Left ventricle myocardium superior (tissue), 1 donor: ENCODE results near the gene KIRREL3. TPM values are rescaled to one million over a fixed set of nuclear protein-coding genes. Genes with fewer than 3 reads are reported as not detected.

Experiments used
- ATAC-seq: fragments of 200-7000 bp; cut with Tn5 transposase; one replicate; pipeline ENCODE4 v1.9.1; 2020; ENCODE audit warnings: mild to moderate bottlenecking, moderate library complexity
- DNase-seq: peaks from one replicate; pipeline ENCODE4 v3.0.0-alpha.2; 2020
- intact Hi-C: fragments of 100-400 bp; cut with micrococcal nuclease; formaldehyde crosslinking; loops from one replicate; pipeline ENCODE4 v1.11.0; 2022
- total RNA-seq: library from RNA; stranded (reverse); fragmentation: NEBNext Ultra II Directional; extraction: Animal tissue kit (Norgen Biotek cat#: 25700); gene quantifications from one replicate; pipeline ENCODE4 v1.2.1, GENCODE V29; 2021
- donor health status: DM: no; HTN: yes; CAD: no; lungs with severe emphysema.

Gene KIRREL3
- total RNA-seq, 1 donor from 2014 or later: 0.35 TPM

DNA sequence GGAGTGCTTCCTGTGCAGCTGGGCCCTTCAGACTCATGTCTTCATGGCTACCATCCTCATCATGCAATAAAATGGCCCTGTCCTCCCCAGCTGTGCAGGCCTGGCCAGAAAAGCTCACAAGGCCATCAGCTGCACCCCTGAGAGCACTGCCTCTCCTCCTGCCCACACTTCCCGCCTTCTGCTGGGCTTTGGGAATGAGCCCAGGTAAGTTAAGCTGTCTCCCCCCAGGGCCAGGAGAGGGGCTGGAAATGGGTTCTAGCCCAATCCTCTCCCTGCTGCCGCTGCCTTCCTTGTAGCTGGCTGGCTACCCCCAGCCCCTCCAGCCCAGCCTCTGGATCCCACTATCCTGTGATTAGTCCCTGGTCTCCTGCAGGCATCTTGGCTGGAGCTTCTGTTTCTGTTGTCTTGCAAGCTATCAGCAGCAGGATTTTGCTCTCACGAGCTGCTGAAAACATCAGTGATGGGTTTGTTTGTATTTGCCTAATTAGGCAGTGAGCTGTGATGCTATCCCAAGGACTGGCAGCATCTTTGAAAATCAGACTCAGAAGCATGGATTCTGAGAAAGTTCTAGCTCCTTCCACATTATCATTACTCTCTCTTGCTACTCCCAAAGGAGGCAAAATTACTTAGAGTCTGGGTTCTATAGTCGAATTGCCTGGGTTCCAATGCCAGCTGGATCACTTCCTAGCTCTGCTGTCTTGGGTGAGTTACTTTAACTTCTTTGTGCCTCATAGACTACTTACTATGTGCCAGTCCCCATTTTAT is 476.9 kb downstream of the KIRREL3 start:
- no peak for ATAC-seq
- intact Hi-C loops: no loop called here
- DNase-seq: no peak

DNA sequence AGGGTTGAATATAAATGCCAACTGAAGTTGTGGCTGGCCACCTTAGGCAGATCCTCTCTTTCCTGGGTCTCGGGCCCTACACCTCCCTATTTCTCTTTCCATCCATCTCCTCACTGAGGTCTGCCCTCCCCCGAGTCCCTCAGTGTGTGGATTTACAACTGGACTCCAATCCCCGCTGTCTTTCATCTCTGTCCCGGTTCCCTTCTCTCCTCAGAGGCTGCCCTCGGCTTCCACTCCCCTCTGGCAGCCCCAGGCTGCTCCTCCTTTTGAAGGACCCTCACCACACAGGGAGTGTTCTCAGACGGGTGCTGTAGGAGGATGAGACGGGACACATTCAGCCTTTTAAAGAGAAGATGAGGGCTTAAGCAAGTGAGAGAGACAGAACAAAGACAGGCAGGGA is 478.0 kb downstream of the KIRREL3 start:
- DNase-seq: no peak
- ATAC-seq: no peak
- intact Hi-C loops: no loop called here

DNA sequence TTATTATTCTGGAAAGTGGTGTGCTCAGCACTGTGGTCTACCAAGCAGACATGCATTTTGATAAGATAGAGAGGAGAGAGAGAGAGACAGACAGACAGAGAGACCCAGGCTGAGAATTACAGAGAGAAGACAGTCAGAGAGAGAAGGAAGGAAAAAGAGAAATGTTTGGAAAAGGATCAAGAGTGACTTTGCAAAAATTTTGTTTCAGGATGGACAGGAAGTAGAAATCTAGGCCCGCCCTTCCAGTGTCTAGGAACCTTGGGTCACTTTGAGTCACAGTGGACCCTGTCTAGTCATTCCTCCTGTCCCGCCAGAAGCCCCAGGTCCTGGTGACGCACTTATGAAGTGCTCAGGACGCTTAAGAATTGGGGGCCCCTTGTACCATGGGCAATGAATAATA is 478.4 kb downstream of the KIRREL3 start:
- DNase-seq (no peak), ATAC-seq (no peak)
- intact Hi-C loops: no loop called here

DNA sequence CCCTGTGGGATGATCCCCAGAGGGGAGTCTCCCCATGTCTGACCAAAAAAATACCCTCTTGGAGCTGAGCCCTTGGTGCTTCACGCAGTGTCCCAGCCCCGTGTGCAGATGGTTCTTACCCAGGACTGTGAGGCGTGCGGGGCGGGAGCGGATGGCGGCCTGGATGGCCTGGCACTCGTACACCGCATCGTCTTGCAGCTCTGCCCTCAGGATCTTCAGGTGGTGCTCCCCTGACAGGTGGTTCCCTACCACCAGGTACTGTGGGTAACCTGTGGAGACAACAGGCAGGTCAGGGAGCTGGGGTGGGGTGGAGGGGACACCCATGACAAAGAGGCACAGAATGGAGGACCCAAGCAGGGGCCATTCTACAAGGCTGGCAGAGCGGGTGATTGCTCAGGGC is 479.4 kb downstream of the KIRREL3 start:
- ATAC-seq: no peak
- intact Hi-C loops: no loop called here
- no peak for DNase-seq

DNA sequence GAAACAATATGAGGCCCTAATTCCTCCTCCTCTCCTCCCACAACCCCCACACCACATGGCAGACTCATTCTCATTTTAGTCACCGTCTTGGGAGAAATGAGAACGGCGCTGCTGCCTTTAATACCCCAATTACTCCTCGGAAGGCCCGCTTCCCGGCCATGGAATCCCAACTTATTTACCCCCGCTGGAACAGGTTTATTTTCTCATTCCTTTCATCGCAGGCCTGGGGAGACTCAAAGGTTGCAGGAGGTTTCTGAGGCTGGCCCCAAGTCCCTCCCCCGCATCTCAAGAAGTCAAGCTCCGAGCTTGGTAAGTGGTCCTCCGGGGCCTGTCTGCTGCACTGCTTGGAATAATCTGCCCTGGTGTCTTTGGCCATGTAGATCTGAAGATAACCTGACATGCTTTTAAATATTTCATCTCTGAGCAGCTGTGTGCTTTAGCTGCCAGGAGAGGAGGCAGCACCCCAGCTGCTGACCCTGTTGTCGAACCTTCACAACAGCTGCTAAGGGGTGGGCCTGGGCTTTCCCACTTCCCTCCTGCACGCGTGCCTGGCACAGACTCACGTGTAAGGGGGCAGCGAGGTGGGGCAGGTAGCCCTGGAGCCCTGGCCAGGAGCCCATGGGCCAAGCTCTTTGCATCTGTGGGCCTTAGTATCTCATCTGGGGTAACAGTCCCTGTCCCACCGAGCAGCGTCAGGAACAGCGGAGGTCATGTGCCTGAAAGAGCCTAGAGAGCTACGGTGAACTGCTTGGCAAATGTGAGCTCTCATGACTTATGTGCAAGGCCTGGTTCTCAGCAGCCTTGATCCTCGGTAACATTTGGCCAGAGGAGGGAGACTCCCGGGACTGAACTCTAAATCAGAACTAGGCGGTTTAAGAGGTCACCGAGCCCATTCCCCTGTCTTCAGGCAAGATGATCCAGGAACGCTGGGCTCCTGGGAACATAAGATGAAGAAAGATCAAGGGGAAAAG is 480.5 kb downstream of the KIRREL3 start:
- DNase-seq (no peak), ATAC-seq (peak; percentile 50)
- intact Hi-C loops: no loop called here

DNA sequence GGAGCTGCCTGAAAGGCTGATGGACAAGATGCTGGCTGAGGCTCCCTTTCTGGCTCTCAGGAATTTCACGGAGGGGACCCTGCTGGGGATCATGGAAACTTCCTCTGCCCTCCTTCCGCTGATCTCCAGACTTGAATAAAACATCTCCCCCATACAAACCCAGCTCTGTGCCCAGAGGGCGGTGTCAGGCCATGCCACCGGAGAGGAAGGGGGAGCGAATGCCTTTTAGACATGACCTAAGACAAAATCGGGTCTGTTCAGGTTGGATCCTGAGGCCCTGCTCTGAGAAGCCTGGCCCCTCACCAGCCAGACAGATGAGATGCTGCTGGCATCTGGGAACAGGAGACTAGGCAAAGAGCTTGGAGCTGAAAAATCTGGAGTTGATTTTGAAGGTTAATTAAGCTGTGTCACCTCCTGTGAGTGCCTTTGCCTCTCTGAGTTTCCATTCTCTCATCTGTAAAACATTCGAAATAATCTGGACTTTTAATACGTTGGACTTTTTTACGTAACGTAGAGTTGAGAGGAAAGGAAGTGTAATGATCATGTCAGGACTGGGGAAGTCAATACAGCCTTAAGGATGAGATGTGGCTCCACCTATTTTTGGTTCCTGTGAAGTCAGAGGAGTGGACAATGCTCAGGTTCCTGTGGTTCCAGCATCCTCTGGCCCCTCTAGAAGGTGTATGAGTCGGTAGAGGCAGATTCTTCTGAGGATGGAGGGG is 481.4 kb downstream of the KIRREL3 start:
- ATAC-seq: no peak
- intact Hi-C loops: no loop called here

DNA sequence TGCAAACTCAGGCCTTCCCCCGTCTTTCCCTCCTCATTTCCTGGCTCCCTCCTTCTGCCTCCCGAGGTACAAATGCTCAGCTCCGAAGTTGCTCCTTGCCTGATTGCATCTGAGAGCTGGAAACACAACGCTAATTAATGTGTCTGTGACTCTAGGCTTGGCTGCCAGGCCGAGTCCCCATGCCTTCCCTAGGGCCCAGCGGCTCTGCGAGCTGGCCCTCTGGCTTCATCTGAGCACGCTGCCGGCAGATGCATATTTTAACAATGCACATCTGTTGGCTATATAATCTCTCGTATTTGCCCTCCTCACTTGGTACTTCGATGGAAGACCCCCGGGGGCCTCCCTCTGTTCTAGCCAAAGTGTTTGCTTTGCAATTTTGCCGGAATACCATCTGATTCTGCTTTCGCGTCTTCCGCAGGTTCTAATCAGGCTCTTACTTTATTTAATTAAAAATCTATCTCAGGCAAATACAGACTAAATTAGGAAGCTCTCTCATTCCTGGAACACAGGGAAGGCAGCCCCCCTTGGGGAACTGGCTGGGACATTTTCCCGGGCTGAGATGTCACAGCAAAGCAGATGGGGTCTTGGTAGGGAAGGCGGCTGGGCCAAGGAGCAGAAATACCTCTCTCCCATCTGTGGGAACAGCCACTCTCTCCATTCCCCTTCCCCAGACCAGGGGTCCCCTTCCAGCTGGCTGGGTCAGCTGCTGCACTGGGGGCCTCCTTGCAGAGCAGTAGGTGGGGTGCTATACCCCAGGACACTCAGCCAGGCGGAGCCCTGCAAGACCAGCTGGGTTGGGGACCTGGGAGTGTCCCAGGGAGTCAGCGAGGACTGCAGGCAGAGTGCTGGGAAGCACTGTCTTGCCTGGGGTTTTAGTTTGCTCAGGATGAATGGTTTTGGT is 482.2 kb downstream of the KIRREL3 start:
- peak; percentile 34 for ATAC-seq
- no peak for DNase-seq
- intact Hi-C loops: no loop called here

More for the DNA sequence above, 481.4 kb downstream of the KIRREL3 start:
- DNase-seq: no peak

DNA sequence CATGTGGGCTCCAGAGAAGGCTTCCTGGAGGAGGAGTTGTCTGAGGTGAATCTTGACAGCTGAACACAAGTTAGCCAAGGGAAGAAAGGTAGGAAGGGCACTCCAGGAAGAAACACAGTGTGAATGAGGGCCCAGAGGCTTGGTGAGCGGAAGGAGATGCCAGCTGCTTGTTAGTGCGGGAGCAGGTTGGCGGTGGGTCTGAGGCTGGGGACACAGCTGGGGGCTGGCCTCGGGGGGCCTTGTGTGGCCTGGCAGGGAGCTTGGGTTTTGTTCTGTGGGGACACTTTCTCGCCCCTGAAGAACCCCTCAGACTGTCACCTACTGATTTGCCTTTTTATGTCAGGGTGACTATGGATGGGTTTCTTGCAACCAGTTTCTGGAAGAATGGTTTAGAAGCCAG is 485.1 kb downstream of the KIRREL3 start:
- no peak for ATAC-seq
- DNase-seq: no peak
- intact Hi-C loops: no loop called here

DNA sequence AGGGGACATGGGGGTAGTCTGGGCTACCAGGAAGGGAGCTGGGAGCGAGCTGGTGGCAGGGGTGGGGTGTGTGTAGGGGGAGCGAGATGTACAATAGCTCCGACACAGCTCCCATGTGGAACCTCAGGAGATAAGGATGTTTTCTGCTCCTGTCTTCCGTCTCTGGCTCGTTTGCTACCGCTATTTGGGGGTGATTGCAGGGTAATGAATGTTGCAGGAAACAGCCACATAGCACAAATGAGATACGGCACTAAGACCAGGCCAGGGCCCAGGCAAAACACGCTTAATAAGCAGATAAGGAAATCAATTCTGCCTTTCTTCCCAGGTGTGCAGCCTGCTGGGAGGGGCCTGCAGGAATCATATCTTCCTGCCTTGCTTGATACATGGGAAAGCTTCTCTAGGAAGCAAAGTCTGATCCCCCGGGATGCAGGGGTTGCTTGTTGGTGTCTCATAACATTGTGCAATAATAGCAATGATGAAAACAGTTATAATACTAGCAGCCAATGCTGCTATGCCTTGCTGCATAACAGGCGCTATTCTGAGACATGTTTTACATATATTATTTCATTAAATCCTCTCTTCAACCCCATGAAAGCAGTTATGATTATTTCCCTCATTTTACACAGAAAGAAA is 486.4 kb downstream of the KIRREL3 start:
- DNase-seq (no peak), ATAC-seq (no peak)
- intact Hi-C loops: no loop called here

DNA sequence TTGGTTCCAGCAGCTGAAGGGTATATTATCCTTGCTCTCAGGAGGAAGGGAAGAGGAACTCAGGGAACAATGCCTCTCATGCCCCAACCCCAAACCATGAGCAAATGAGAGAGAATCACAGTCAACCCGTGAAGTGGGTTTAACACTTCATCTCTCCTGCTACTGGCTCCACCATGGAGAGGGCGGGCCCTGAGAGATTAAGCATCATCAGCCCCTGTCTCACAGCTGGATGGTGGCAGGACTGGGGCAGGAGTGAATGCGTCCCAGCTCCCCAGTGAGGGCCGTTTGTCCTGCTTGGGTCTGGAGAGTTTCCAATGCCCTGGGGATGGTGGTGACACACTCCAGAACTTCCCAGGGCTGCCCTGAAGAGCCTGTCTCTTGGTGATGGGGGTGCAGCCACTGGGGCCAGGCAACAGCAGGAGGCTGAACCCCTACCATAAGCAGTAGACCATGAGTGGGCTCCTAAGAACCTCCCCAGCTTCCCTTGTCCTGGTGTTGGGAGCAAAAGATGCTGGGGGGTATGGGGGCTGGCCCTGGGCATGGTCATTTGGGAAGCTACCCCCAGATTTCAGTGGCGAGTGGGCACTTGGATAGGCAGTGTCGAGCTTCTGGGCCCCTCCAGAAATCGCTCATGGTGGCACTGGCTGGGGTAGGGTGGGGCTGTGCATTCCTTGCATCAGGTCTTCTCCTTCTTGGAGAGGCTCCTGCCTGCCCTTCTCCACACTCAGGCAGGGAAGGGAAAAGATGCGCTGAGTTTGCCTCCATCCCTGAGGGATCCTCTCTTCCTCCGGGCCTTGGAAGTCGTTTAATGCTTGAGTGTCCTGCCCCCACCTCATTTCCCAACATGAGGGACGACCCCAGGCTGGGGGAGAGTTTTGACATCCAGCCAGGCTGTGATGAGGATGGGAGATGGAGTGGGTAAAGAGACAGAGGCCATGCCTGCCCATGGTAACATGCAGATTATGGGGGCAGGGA is 487.5 kb downstream of the KIRREL3 start:
- intact Hi-C loops: no loop called here
- no peak for ATAC-seq
- DNase-seq: no peak

DNA sequence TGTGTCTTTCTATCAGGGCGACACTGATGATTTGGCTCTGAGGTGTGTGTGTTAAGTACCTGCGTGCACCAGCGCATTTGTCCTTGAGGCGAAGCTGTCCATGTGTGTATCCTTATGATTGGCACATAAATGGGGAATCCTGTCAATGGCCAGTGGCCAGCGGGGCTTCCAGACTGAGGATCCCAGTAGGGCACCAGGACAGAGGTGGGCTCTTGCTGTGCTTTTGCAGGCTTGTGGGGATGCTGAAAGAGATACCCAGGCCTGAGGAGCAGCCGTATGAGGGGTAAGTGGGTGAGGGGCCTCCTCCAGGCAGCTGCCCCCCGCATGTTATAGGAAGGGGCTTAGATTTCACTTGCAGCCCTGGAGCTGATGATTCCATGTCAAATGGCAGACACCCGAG is 488.3 kb downstream of the KIRREL3 start:
- ATAC-seq (no peak), DNase-seq (no peak)
- intact Hi-C loops: no loop called here

DNA sequence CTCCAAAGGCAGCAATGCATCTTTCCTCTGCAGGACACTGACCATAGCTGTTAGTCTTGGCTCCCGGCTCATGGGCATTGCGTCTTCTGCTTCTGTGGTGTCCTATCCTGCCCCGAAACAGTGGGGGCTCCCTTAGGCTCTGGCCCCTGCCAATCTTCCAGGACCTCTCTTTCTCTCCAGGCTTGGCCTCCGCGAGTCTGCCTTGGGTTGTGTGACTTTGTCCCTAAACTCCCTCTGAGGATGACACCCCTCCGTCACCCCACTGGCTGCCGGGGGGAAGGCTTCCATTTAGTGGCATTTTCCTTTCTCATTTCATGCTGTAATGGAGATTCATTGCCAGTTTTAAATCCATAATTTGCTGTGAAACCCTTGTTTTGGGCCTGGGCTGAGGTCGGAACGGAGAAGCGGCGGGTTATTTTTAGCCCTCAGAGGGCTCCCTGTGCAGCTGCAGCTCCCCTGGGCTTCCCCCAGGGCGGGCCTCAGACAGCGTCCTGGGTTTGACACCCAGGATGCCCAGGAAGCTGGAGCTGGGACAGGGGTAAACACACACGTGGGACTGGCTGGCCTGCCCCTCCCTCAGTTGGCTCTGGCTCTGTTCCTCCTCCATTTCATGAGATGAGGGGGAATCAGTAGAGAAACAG is 489.0 kb downstream of the KIRREL3 start:
- DNase-seq: no peak
- ATAC-seq: no peak
- intact Hi-C loops: no loop called here

DNA sequence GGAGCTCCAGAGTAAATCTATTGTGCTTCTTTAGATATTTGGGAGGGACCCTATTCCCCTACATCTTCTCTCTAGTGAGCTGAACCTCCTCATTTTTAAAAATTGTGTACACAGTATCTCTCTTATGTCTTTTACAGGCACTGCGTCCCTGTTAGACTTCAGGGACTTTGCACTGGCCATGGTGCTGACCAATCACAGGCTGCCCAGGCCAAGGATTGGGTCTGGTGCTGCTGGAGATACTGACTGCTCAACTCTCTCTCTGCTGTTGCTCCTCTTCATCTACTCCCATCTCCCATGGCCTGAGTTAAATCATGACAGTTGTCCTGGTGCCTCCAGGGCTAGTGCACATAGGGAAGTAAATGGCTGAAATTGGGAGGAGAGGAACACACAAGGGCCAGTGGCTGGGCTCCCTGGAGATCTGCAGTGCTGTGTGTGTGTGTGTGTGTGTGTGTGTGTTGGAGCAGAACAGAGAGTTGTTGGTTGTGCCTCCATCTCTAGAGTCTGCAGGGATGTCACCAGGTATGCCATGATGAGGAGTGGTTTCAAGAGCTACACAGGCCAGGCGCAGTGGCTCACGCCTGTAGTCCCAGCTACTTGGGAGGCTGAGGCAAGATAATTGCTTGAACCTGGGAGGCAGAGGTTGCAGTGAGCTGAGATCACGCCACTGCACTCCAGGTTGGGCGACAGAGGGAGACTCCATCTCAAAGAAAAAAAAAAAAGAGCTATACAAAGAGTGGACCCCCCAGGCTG is 489.8 kb downstream of the KIRREL3 start:
- ATAC-seq (no peak), DNase-seq (no peak)
- intact Hi-C loops: no loop called here

DNA sequence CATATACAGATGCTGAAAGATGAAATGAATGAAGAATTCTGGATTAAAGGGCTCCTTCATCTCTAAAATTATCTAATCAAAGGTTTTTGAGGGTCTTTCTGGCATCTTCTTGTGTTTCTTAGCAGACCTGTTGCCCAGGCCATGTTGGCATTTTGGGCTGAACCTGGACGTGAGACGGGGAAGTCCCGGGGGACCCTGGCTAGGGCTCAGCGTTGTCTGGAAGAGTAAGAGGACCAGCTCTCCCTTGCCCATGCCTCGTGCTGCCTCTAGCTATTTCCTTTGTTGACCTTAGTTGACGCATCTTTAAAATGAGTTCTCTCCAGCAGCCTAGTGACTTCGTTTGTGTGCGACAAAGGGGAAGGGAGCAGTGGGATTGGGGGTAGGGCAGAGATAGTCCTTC is 492.9 kb downstream of the KIRREL3 start:
- intact Hi-C loops: no loop called here
- ATAC-seq: no peak
- no peak for DNase-seq

DNA sequence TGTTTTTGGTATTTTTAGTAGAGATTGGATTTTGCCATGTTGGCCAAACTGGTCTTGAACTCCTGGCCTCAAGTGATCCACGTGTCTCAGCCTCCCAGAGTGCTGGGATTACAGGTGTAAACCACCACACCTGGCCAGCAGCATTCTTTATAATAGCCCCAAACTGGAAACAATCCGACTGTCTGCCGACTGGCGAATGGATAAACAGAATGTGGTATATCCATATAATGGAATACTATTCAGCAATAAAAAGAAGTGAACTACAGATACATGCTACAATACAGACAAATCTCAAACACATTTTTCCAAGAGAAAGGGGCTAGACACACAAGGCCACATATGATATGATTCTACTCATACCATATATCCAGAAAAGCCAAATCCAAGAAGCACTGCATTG is 493.8 kb downstream of the KIRREL3 start:
- intact Hi-C loops: no loop called here
- no peak for DNase-seq
- ATAC-seq: no peak

DNA sequence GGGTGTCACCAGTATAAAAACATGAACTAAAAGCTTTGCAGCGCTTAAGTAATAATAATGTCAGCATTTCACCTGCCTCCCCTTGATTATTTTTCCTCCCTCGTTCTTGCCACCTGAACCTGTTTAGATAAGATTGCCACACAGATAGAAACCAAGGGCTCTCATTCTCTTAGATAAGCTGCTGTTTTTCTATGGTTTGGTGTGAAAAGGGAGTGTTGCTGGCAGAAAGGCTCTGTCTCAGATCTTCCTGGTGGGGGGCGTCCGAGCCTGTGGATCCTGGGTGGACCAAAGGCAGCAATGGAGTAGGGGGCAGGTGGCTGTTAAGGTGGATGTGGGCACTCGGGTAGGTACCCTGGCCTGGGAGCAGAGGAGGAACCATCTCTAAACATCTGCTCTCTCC is 497.6 kb downstream of the KIRREL3 start:
- intact Hi-C loops: no loop called here
- no peak for ATAC-seq
- no peak for DNase-seq
